RWPE1 (cell line): Measurements from ENCODE around the gene DRAXIN.

Source experiments
- CTCF ChIA-PET: fragments of 350-600 bp; sonication (Branson Sonifier 250); formaldehyde crosslinking; extraction: SDS; loops from one replicate; lab custom pipeline; 2021; lab: Yijun Ruan, JAX
- POLR2A ChIA-PET: fragments of 400-600 bp; formaldehyde crosslinking; extraction: SDS; loops from one replicate; lab custom pipeline; 2020; ENCODE audit warnings: antibody characterized with exemption; ENCODE audit not compliant: low non-redundant PET; lab: Yijun Ruan, JAX
- DNase-seq: peaks from one replicate; pipeline ENCODE4 v3.0.0; 2012; ENCODE audit warnings: low spot score
- H3K27ac ChIP-seq: fragments of 450-650 bp; 2 replicates; pipeline ENCODE4 v1.5.1; 2017
- TF ChIP-seq, protein P1 (sequence below): fragments of 450-650 bp; conservative IDR thresholded peaks from 2 replicates; pipeline ENCODE4 v1.5.1; 2017; ENCODE audit warnings: low read depth, mild to moderate bottlenecking

Gene DRAXIN

GRCh38 chr1:11720033-11720376 is 28.5 kb downstream of the DRAXIN start:
- DNase-seq: no peak
- POLR2A ChIA-PET: no interaction called here
- no peak overlapping the region for H3K27ac ChIP-seq
- TF ChIP-seq, protein P1, sequence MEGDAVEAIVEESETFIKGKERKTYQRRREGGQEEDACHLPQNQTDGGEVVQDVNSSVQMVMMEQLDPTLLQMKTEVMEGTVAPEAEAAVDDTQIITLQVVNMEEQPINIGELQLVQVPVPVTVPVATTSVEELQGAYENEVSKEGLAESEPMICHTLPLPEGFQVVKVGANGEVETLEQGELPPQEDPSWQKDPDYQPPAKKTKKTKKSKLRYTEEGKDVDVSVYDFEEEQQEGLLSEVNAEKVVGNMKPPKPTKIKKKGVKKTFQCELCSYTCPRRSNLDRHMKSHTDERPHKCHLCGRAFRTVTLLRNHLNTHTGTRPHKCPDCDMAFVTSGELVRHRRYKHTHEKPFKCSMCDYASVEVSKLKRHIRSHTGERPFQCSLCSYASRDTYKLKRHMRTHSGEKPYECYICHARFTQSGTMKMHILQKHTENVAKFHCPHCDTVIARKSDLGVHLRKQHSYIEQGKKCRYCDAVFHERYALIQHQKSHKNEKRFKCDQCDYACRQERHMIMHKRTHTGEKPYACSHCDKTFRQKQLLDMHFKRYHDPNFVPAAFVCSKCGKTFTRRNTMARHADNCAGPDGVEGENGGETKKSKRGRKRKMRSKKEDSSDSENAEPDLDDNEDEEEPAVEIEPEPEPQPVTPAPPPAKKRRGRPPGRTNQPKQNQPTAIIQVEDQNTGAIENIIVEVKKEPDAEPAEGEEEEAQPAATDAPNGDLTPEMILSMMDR: peak; percentile 60
- CTCF ChIA-PET: interaction anchor here (0.5 to 2.6 kb wide), 14 partner anchors 13 to 685 kb away, joined by 3 to 21 read pairs (median 3); partner anchors contain the start of genes AGTRAP and FBXO6

- DNase-seq: no peak
- CTCF ChIA-PET: interaction anchor here (1.1 to 2.6 kb wide), 2 partner anchors 30 to 56 kb away, joined by 3 to 21 read pairs; partner anchors contain the start of gene FBXO6
- POLR2A ChIA-PET: no interaction called here
- TF ChIP-seq, protein P1: no peak
- H3K27ac ChIP-seq: no peak overlapping the region
Observed at GRCh38 chr1:11720525-11720924, 29.0 kb downstream of the DRAXIN start.

- DNase-seq: no peak
- POLR2A ChIA-PET: no interaction called here
- TF ChIP-seq, protein P1: no peak
- H3K27ac ChIP-seq: no peak overlapping the region
- CTCF ChIA-PET: no interaction called here
Observed at GRCh38 chr1:11721311-11721710, 29.8 kb downstream of the DRAXIN start.

GRCh38 chr1:11722538-11722937 is 31.0 kb downstream of the DRAXIN start:
- no peak overlapping the region for H3K27ac ChIP-seq
- POLR2A ChIA-PET: no interaction called here
- TF ChIP-seq, protein P1: no peak
- DNase-seq: no peak
- CTCF ChIA-PET: interaction anchor here (0.6 kb wide), 1 partner anchor 1206 kb away, joined by 4 read pairs; no protein-coding TSS in a partner anchor

- TF ChIP-seq, protein P1: no peak
- POLR2A ChIA-PET: no interaction called here
- H3K27ac ChIP-seq: no peak overlapping the region
- CTCF ChIA-PET: interaction anchor here (0.6 kb wide), 1 partner anchor 688 kb away, joined by 4 read pairs; no protein-coding TSS in a partner anchor
- DNase-seq: no peak
Observed at GRCh38 chr1:11725616-11726015, 34.1 kb downstream of the DRAXIN start.

- POLR2A ChIA-PET: no interaction called here
- TF ChIP-seq, protein P1: no peak
- no peak overlapping the region for H3K27ac ChIP-seq
- CTCF ChIA-PET: interaction anchor here (0.6 kb wide), 1 partner anchor 188 kb away, joined by 3 read pairs; no protein-coding TSS in a partner anchor
- DNase-seq: no peak
Observed at GRCh38 chr1:11727119-11727518, 35.6 kb downstream of the DRAXIN start.
